Transverse colon (tissue), 4 donors: ENCODE measurements around the gene SHB. TPM values are rescaled to one million over a fixed set of nuclear protein-coding genes. Genes with fewer than 3 reads are reported as not detected.

Experiments used
- DNase-seq: peaks from one replicate; pipeline ENCODE4 v3.0.0-alpha.2; 2019
- H3K27ac ChIP-seq, 4 donors: fragments of 200-600 bp; sonication (generic); 2 replicates each; pipeline ENCODE4 v1.5.1; 2016 to 2018; ENCODE audit warnings: inconsistent platforms in 4 of 4
- H3K27me3 ChIP-seq: fragments of 200-600 bp; sonication (generic); 2 replicates; pipeline ENCODE4 v1.5.1; 2017; ENCODE audit warnings: inconsistent platforms
- H3K36me3 ChIP-seq, 4 donors: fragments of 200-600 bp; sonication (generic); 2 replicates each; pipeline ENCODE4 v1.5.1; 2017 to 2019; ENCODE audit warnings: inconsistent platforms in 4 of 4
- H3K4me1 ChIP-seq, 4 donors: fragments of 200-600 bp; sonication (generic); 2 replicates each; pipeline ENCODE4 v1.5.1; 2017 to 2020; ENCODE audit warnings: inconsistent platforms in 4 of 4
- H3K4me3 ChIP-seq, 4 donors: fragments of 200-600 bp; sonication (generic); 1 replicate in 1 of 4; 2 replicates in 3 of 4; pipeline versions ENCODE4 v1.5.1 to v1.6.1; 2017 to 2019; ENCODE audit warnings: inconsistent platforms in 4 of 4
- H3K9me3 ChIP-seq, 2 donors: fragments of 200-600 bp; sonication (generic); 2 replicates each; pipeline ENCODE4 v1.5.1; 2017 to 2019; ENCODE audit warnings: inconsistent platforms in 2 of 2
- EP300 ChIP-seq: sonication (generic); formaldehyde crosslinking; IDR thresholded peaks from one replicate; pipeline ENCODE4 v1.6.1; 2017; ENCODE audit warnings: antibody characterized with exemption, low read depth
- POLR2A ChIP-seq: fragments of 450-650 bp; IDR thresholded peaks from one replicate; pipeline ENCODE4 v1.6.1; 2016; ENCODE audit warnings: antibody characterized with exemption, mild to moderate bottlenecking, moderate library complexity
- POLR2AphosphoS5 ChIP-seq, 3 donors: sonication (generic); formaldehyde crosslinking; IDR thresholded peaks; one replicate each; pipeline ENCODE4 v1.6.1; 2016; ENCODE audit warnings: antibody characterized with exemption in 3 of 3
- WGBS, 2 donors: methylation state at CpG; one replicate each; pipeline ENCODE4 v1.1.5; 2018; ENCODE audit warnings: low coverage in 1 of 2; 5-methylcytosine and 5-hydroxymethylcytosine counted together
- in situ Hi-C, 4 donors: fragments of 200-750 bp; cut with MboI; loops; one replicate each; pipeline versions ENCODE4 v1.15.0 to v1.15.1; 2017; ENCODE audit warnings: low sequenced_read_pairs in 3 of 4, low pct_ligation_motif_present in 1 of 4, low pct_unique_long_range_greater_than_20kb in 1 of 4
- intact Hi-C: fragments of 100-400 bp; cut with DNase I; formaldehyde crosslinking; loops from one replicate; pipeline ENCODE4 v1.15.1; 2023; ENCODE audit warnings: low total_unique reads
- total RNA-seq, 4 donors: library from RNA; depleted of rRNA; stranded (reverse); fragments of >200 nt; gene quantifications; one replicate each; pipeline ENCODE4 v1.1.0, GENCODE V29; 2016
- TF ChIP-seq, protein P1 (sequence below), 5 experiments: fragments of 200-600 bp in 3 of 5; fragments of 450-650 bp in 2 of 5; sonication (generic) in 3 of 5; IDR thresholded peaks; 1 replicate in 2 of 5; 2 replicates in 3 of 5; pipeline ENCODE4 v1.5.1; 2016 to 2017; ENCODE audit warnings: antibody characterized with exemption in 5 of 5, inconsistent platforms in 3 of 5, mild to moderate bottlenecking in 2 of 5, moderate library complexity in 1 of 5

Gene SHB
- total RNA-seq, 4 donors from 2014 or later, result 11.9 to 33.7 (median 22.2) TPM

DNA sequence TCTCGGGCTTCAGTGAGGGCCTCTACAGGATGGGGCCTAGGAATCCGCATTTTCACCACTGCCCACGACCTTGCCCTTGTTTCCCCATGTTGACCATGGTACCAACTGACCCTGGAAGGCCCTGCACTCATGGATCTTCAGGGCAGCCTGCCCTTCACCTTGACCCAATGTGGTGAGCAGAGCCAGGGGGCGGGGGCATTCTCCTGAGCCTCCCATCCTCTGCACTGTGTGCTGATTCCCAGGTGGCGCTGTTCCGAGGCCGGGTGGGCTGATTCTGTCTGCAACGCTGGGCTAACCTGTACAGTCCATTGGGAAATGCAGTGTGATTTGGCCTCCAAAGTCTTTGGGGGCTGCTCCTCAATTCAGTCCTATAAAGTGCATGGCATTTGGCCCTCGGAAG, 68.7 kb downstream of the SHB start:
- WGBS, 2 donors, result 98% methylated on average over 9 of the region's 9 CpGs; no CpG with 5 or more reads in 1 of the 2 donors
- in situ Hi-C loops (no loop called here), intact Hi-C loops (no loop called here)
- Histone ChIP-seq H3K36me3 (no peaks in the 10 kb centered on the region), H3K27ac (no peak overlapping the region), H3K27me3 (no peaks in the 10 kb centered on the region), H3K9me3 (no peaks in the 10 kb centered on the region), H3K4me1 (peaks cover 0 to 17% (median under 1%) of the 10 kb centered on the region in 4 donors), H3K4me3 (no peak overlapping the region)
- DNase-seq, result no peak
- TF ChIP-seq, protein P1, sequence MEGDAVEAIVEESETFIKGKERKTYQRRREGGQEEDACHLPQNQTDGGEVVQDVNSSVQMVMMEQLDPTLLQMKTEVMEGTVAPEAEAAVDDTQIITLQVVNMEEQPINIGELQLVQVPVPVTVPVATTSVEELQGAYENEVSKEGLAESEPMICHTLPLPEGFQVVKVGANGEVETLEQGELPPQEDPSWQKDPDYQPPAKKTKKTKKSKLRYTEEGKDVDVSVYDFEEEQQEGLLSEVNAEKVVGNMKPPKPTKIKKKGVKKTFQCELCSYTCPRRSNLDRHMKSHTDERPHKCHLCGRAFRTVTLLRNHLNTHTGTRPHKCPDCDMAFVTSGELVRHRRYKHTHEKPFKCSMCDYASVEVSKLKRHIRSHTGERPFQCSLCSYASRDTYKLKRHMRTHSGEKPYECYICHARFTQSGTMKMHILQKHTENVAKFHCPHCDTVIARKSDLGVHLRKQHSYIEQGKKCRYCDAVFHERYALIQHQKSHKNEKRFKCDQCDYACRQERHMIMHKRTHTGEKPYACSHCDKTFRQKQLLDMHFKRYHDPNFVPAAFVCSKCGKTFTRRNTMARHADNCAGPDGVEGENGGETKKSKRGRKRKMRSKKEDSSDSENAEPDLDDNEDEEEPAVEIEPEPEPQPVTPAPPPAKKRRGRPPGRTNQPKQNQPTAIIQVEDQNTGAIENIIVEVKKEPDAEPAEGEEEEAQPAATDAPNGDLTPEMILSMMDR (IDR thresholded peaks at IDR 0.05), result no peak
- TF ChIP-seq POLR2AphosphoS5 (IDR thresholded peaks at IDR 0.05), result no peak
- no peak for TF ChIP-seq POLR2A

DNA sequence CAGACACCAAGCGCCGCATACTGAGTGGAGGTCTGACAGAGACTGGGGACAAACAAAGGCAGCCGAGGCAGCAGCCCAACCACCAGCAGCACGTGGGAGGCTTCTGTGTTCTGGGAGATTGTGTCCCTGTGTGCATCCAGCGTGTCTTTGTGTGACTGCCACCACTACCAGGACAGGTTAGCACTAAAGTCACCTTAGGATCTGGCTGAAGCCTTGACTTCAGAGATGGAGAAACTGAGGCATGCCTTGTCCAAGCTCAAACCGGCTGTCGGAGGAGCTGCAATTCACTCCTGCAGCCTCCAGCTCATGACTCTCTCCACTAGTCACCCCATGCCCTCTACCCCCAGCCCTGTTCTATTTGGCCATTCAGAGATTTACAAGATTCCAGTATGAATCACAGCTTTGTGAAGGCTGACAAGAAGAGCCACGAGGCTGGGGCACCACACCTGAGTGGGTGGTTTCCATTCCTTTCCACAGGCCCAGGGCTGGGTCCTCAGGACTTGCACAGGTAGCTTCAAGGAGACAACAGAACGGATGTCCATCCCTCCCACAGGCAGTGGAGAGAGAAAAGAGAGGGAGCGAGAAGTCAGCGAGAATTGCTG, 69.3 kb downstream of the SHB start:
- H3K27ac ChIP-seq, result peak overlapping the region in 2 of 4 donors; percentile 31 to 74
- no peak overlapping the region for H3K4me3 ChIP-seq
- TF ChIP-seq, protein P1 (IDR thresholded peaks at IDR 0.05), result no peak
- no peak for TF ChIP-seq POLR2AphosphoS5 (IDR thresholded peaks at IDR 0.05)
- no peak for TF ChIP-seq EP300
- no peak for TF ChIP-seq POLR2A
- H3K9me3 ChIP-seq, result no peaks in the 10 kb centered on the region
- WGBS, 2 donors, result 80% methylated on average over 11 of the region's 11 CpGs; no CpG with 5 or more reads in 1 of the 2 donors
- H3K27me3 ChIP-seq, result no peaks in the 10 kb centered on the region
- H3K36me3 ChIP-seq, result no peaks in the 10 kb centered on the region
- intact Hi-C loops (no loop called here), in situ Hi-C loops (no loop called here)
- H3K4me1 ChIP-seq, result peaks cover 0 to 23% (median 6%) of the 10 kb centered on the region in 4 donors
- no peak for DNase-seq

DNA sequence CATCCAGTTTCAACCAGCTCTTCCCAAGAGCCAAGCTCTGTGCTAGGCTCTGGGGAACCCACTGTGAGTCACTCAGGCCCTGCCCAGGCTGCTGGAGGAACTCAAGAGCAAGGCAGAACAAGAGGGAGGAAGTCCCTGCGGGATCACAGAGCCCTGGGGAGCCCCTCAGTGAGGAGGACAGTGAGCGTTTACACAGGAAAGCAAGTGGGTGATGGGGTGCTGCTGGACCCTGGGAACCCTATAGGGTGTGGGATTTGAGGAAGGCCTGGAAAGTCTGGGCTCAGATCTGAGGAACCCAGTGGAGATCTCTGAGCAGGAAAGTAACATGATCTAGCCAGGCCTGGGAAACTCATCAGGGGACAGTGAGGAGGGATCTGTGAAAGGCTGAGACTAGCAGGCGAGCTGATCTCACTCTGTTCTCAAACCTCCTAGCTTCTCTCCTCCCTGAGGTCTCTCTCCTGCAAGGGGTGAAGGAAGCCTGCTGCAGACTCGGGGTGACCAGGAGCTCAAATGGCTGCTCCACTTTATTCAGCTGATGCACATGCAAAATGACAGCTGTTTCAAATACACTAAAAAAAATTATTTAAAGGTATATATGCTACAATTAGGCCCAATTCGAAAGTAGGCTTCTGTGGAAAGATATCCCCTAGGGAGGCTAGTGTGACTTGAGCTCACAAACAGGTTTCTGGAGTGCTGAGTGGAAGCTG, 70.0 kb downstream of the SHB start:
- intact Hi-C loops (no loop called here), in situ Hi-C loops (no loop called here)
- H3K36me3 ChIP-seq, result no peaks in the 10 kb centered on the region
- H3K4me1 ChIP-seq, result peaks cover 0 to 30% (median 6%) of the 10 kb centered on the region in 4 donors
- no peaks in the 10 kb centered on the region for H3K27me3 ChIP-seq
- TF ChIP-seq POLR2AphosphoS5 (IDR thresholded peaks at IDR 0.05), result no peak
- TF ChIP-seq, protein P1 (IDR thresholded peaks at IDR 0.05), result no peak
- no peak for TF ChIP-seq EP300
- no peak for TF ChIP-seq POLR2A
- no peak overlapping the region for H3K4me3 ChIP-seq
- peak overlapping the region; percentile 23 to 74 (median 42) for H3K27ac ChIP-seq
- no peak for DNase-seq
- H3K9me3 ChIP-seq, result no peaks in the 10 kb centered on the region
- WGBS, 2 donors, result 83 to 100% methylated on average over 1 to 5 of the region's 5 CpGs

DNA sequence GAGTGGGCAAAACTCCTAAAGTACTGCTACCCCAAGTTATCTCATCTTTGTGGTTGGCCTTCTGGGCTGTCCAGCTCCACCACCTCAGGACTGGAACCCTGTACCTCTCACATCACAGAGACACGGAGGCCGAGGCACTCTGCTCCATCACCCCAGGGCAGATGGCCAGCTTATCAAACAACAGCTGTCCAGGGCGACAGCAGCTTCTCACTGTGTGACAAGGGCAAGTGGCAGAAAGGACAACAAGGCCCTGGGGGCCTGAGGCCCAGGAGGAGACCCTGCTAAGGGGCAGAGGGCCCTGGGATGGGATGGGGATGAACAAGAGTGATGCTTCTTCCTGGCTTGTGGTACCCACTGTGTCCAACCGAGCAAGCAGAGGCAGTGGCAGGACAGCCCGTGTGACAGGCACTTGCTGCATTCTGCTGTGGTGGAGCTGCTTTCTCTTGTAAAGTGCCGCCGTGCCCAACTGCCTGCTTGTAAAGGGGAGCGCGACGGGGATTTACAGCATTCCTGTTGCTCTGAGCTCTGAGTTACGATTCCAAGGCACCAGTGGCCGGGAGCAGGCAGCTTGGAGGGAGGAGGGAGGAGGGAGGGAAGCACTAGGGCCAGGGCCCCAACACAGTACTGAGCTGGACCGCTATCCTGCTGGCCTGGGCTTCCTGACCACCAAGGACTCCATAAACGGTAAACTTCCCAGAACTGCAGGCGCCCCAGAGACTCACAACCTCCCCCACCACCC, 71.2 kb downstream of the SHB start:
- no peak for DNase-seq
- no peaks in the 10 kb centered on the region for H3K27me3 ChIP-seq
- in situ Hi-C loops, result no loop called here
- no peaks in the 10 kb centered on the region for H3K36me3 ChIP-seq
- intact Hi-C loops, result no loop called here
- peak overlapping the region; percentile 52 to 74 (median 52) for H3K27ac ChIP-seq
- H3K9me3 ChIP-seq, result no peaks in the 10 kb centered on the region
- no peak overlapping the region for H3K4me3 ChIP-seq
- TF ChIP-seq, protein P1 (IDR thresholded peaks at IDR 0.05), result no peak
- no peak for TF ChIP-seq EP300
- TF ChIP-seq POLR2AphosphoS5 (IDR thresholded peaks at IDR 0.05), result no peak
- no peak for TF ChIP-seq POLR2A
- WGBS, 2 donors, result 74% methylated on average over 15 of the region's 15 CpGs; no CpG with 5 or more reads in 1 of the 2 donors
- peaks cover 0 to 32% (median 6%) of the 10 kb centered on the region in 4 donors for H3K4me1 ChIP-seq
